Vagina (tissue), 2 donors: Measurements from ENCODE around the gene NID1. TPM values are rescaled to one million over a fixed set of nuclear protein-coding genes. Genes with fewer than 3 reads are reported as not detected.

Experiments used
- DNase-seq, 2 donors: peaks; one replicate each; pipeline ENCODE4 v3.0.0-alpha.2; 2017; ENCODE audit errors: extremely low spot score in 2 of 2
- H3K27ac ChIP-seq: fragments of 200-600 bp; sonication (generic); one replicate; pipeline ENCODE4 v1.5.1; 2019
- H3K27me3 ChIP-seq: fragments of 200-600 bp; sonication (generic); one replicate; pipeline ENCODE4 v1.5.1; 2019
- H3K36me3 ChIP-seq, 2 donors: fragments of 200-600 bp; sonication (generic); one replicate each; pipeline ENCODE4 v1.5.1; 2017 to 2019
- H3K4me1 ChIP-seq: fragments of 200-600 bp; sonication (generic); one replicate; pipeline ENCODE4 v1.5.1; 2019
- H3K4me3 ChIP-seq, 2 donors: fragments of 200-600 bp; sonication (generic); 1 replicate in 1 of 2; 2 replicates in 1 of 2; pipeline ENCODE4 v1.5.1; 2016 to 2019
- H3K9me3 ChIP-seq: fragments of 200-600 bp; sonication (generic); one replicate; pipeline ENCODE4 v1.5.1; 2019
- POLR2A ChIP-seq, 2 donors: fragments of 450-650 bp; IDR thresholded peaks; one replicate each; pipeline ENCODE4 v1.6.1; 2017; ENCODE audit warnings: antibody characterized with exemption in 2 of 2, mild to moderate bottlenecking in 2 of 2, moderate library complexity in 2 of 2
- POLR2AphosphoS5 ChIP-seq, 2 donors: sonication (generic); formaldehyde crosslinking; IDR thresholded peaks; one replicate each; pipeline ENCODE4 v1.9.0; 2017; ENCODE audit warnings: antibody characterized with exemption in 2 of 2, mild to moderate bottlenecking in 2 of 2, low read depth in 1 of 2; ENCODE audit not compliant: insufficient read depth in 1 of 2
- intact Hi-C: fragments of 100-400 bp; cut with DNase I; formaldehyde crosslinking; loops from one replicate; pipeline ENCODE4 v1.15.1; 2023
- total RNA-seq: library from RNA; depleted of rRNA; stranded (reverse); fragments of >200 nt; gene quantifications from one replicate; pipeline ENCODE4 v1.2.3, GENCODE V29; 2016
- TF ChIP-seq, protein P1 (sequence below), 3 experiments: fragments of 450-650 bp in 2 of 3; fragments of 200-600 bp in 1 of 3; sonication (generic) in 1 of 3; IDR thresholded peaks; one replicate each; pipeline ENCODE4 v1.5.1; 2017 to 2019; ENCODE audit warnings: antibody characterized with exemption in 3 of 3, mild to moderate bottlenecking in 2 of 3, moderate library complexity in 2 of 3

NID1 gene
- total RNA-seq, 1 donor from 2014 or later = 154 TPM

DNA sequence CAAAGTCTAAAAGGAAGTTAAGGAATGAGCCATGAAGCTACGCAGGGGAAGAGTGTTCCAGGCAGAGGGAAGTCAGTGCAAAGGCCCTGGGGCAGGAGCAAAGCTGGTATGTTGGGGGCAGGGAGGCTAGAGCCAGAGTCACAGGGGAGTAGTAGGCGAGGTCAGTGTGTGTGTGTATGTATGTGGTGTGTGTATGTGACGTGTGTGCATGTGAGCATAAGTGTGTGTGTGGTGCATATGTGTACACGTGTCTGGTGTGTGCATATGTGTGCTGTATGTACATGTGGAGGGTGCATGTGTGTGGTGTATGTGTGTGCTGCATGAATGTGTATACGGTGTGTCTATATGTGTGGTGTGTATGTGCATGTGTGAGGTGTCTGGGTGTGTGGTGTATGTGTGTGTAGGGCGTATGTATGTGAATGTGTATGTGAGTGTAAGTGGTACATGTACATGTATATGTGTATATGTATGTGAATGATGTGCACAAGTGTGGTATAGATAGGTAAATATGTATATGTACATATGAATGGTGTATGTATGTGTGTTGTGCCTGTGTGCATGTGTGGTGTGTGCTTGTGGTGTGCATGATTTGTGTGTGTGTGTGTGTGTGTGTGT lies 20.8 kb upstream of the NID1 start:
- Histone ChIP-seq H3K36me3 (no peaks in the 10 kb centered on the region), H3K27me3 (no peaks in the 10 kb centered on the region), H3K9me3 (no peaks in the 10 kb centered on the region), H3K4me3 (no peak overlapping the region), H3K4me1 (no peaks in the 10 kb centered on the region), H3K27ac (no peak overlapping the region)
- no peak for DNase-seq
- TF ChIP-seq POLR2A (IDR thresholded peaks at IDR 0.05) (no peak), POLR2AphosphoS5 (IDR thresholded peaks at IDR 0.05; ENCODE audit: insufficient read depth in 1 of 2, low read depth in 1 of 2) (no peak)
- TF ChIP-seq, protein P1, sequence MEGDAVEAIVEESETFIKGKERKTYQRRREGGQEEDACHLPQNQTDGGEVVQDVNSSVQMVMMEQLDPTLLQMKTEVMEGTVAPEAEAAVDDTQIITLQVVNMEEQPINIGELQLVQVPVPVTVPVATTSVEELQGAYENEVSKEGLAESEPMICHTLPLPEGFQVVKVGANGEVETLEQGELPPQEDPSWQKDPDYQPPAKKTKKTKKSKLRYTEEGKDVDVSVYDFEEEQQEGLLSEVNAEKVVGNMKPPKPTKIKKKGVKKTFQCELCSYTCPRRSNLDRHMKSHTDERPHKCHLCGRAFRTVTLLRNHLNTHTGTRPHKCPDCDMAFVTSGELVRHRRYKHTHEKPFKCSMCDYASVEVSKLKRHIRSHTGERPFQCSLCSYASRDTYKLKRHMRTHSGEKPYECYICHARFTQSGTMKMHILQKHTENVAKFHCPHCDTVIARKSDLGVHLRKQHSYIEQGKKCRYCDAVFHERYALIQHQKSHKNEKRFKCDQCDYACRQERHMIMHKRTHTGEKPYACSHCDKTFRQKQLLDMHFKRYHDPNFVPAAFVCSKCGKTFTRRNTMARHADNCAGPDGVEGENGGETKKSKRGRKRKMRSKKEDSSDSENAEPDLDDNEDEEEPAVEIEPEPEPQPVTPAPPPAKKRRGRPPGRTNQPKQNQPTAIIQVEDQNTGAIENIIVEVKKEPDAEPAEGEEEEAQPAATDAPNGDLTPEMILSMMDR (IDR thresholded peaks at IDR 0.05) = no peak
- intact Hi-C loops = no loop called here

DNA sequence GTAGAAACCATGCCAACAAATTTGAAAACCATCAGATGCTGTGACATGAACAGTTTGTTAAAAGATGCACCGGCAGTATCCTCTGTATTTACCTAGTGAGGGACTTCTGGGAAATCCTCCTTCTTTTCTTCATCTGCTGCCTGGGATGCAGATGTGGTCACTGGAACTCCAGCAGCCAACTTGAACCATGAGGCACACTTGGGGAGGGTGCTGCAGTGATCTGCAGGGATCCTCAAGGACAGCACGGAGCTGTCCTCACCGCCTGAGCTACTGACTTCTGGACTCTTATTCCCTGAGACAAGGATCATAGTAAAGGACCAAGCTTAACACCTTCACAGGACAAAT lies 19.5 kb upstream of the NID1 start:
- Histone ChIP-seq H3K36me3 (no peaks in the 10 kb centered on the region), H3K4me1 (no peaks in the 10 kb centered on the region), H3K27me3 (no peaks in the 10 kb centered on the region), H3K27ac (no peak overlapping the region), H3K4me3 (no peak overlapping the region), H3K9me3 (no peaks in the 10 kb centered on the region)
- TF ChIP-seq POLR2AphosphoS5 (IDR thresholded peaks at IDR 0.05; ENCODE audit: insufficient read depth in 1 of 2, low read depth in 1 of 2) (no peak), POLR2A (IDR thresholded peaks at IDR 0.05) (no peak)
- TF ChIP-seq, protein P1 (IDR thresholded peaks at IDR 0.05) = no peak
- no peak for DNase-seq
- intact Hi-C loops = no loop called here

- Histone ChIP-seq H3K36me3 (no peaks in the 10 kb centered on the region), H3K27me3 (no peaks in the 10 kb centered on the region), H3K4me1 (no peaks in the 10 kb centered on the region), H3K9me3 (no peaks in the 10 kb centered on the region), H3K4me3 (no peak overlapping the region), H3K27ac (no peak overlapping the region)
- intact Hi-C loops = no loop called here
- no peak for TF ChIP-seq POLR2A (IDR thresholded peaks at IDR 0.05)
- no peak for TF ChIP-seq POLR2AphosphoS5 (IDR thresholded peaks at IDR 0.05; ENCODE audit: insufficient read depth in 1 of 2, low read depth in 1 of 2)
- TF ChIP-seq, protein P1 (IDR thresholded peaks at IDR 0.05) = no peak
- no peak for DNase-seq
Measured at GRCh38 chr1:236083650-236084385, 18.9 kb upstream of the NID1 start.

GRCh38 chr1:236082526-236082925 lies 17.6 kb upstream of the NID1 start:
- TF ChIP-seq POLR2AphosphoS5 (IDR thresholded peaks at IDR 0.05; ENCODE audit: insufficient read depth in 1 of 2, low read depth in 1 of 2) = no peak
- intact Hi-C loops = no loop called here

GRCh38 chr1:236081546-236082227 lies 16.8 kb upstream of the NID1 start:
- intact Hi-C loops = no loop called here
- Histone ChIP-seq H3K4me1 (no peaks in the 10 kb centered on the region), H3K9me3 (no peaks in the 10 kb centered on the region), H3K36me3 (no peaks in the 10 kb centered on the region), H3K27me3 (no peaks in the 10 kb centered on the region), H3K4me3 (no peak overlapping the region), H3K27ac (no peak overlapping the region)
- TF ChIP-seq, protein P1 (IDR thresholded peaks at IDR 0.05) = no peak
- TF ChIP-seq POLR2A (IDR thresholded peaks at IDR 0.05) (no peak), POLR2AphosphoS5 (IDR thresholded peaks at IDR 0.05; ENCODE audit: insufficient read depth in 1 of 2, low read depth in 1 of 2) (no peak)
- no peak for DNase-seq

More at GRCh38 chr1:236082526-236082925, 17.6 kb upstream of the NID1 start:
- Histone ChIP-seq H3K27me3 (no peaks in the 10 kb centered on the region), H3K9me3 (no peaks in the 10 kb centered on the region), H3K36me3 (no peaks in the 10 kb centered on the region), H3K4me1 (no peaks in the 10 kb centered on the region), H3K27ac (no peak overlapping the region), H3K4me3 (no peak overlapping the region)
- no peak for DNase-seq
